NOMO-1 treated with DMSO at 0.1 percent for 48 hours (cell line): ENCODE data around the gene TRPM3.

Experiments used
- DNase-seq: peaks from one replicate; lab custom pipeline; 2025; ENCODE audit not compliant: unreplicated experiment; lab: John Stamatoyannopoulos, UW

TRPM3 gene

GRCh38 chr9:70589571-70590314 lies 531.7 kb downstream of the TRPM3 start:
- DNase-seq: no peak

GRCh38 chr9:70588999-70589398 lies 532.4 kb downstream of the TRPM3 start:
- DNase-seq: no peak

GRCh38 chr9:70588381-70588780 lies 533.0 kb downstream of the TRPM3 start:
- no peak for DNase-seq

DNA sequence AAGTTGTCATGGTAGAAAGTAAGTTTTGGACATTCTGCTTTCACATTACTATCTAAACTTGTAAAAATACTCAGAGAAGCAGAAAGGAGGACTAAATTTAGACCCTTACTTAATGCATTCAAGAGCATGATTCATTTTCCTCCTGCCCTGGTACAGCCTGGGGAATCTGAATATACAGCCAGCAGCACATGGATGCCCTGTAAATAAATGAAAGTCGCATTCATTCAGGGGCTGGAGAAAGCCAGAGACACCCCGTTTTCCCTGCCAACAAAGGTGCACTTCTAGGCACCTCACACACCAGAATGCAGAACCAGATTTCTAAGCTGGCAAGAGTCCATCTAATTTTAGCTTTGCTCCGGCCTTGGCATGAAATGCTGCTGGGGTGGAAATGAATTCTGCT lies 534.2 kb downstream of the TRPM3 start:
- no peak for DNase-seq

GRCh38 chr9:70586476-70586875 lies 534.9 kb downstream of the TRPM3 start:
- DNase-seq: no peak

DNA sequence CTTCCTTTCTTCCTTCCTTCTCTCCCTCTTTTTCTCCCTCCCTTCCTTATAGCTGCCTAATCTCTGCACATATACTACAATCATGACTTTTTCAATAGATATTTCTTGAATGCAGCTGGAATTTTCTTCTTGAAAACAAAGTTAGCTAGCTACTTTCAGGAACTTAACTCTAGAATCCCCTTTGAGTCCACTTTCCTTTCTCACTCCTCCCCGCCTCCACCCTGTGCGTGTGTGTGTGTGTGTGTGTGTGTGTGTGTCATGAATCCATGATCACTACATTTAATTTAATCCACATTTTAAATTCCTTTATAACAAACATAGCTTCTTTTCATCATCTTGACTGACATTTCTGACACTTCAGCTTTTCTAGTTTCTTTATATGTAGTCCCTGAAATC lies 539.5 kb downstream of the TRPM3 start:
- no peak for DNase-seq

GRCh38 chr9:70581214-70581954 lies 540.0 kb downstream of the TRPM3 start:
- no peak for DNase-seq

GRCh38 chr9:70580606-70581195 lies 540.7 kb downstream of the TRPM3 start:
- peak; percentile 72 for DNase-seq

GRCh38 chr9:70579686-70580085 lies 541.7 kb downstream of the TRPM3 start:
- no peak for DNase-seq

DNA sequence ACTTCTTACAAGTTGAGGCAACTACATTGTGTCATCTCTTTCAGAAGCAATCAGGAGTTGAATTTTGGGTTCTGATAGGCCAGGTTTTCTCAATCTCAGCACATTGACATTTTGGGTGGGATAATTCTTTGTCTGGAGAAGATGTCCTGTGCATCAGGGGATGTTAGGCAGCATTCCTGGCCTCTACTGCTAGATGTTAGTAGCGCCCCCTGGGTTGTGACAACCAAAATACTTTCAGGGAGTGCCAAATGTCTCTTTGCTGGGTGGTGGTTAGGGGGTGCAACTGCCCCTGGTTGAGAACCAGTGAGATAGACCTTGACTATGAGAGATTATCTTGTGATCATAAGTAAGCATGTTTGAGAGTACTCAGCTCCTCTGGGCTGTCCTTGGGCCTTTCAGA lies 542.7 kb downstream of the TRPM3 start:
- DNase-seq: no peak

DNA sequence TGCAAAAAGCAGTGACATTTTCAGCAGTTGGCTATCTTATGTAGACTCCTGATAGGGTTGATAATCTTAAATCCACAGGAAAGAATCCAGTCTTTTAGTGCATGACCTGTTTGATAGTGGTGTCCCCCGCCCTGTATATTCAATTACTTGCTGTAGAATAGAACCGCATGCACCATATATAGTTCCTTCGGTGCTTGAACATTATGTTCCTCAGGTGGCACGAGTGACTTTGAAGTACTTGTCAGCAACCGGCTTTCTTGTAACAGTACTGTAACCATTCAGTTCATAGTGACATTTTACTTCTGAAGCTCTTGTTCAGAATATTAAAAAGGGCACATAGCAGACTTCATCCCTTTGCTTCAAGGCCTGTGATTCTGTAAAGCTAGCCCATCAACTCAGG lies 543.8 kb downstream of the TRPM3 start:
- DNase-seq: no peak

DNA sequence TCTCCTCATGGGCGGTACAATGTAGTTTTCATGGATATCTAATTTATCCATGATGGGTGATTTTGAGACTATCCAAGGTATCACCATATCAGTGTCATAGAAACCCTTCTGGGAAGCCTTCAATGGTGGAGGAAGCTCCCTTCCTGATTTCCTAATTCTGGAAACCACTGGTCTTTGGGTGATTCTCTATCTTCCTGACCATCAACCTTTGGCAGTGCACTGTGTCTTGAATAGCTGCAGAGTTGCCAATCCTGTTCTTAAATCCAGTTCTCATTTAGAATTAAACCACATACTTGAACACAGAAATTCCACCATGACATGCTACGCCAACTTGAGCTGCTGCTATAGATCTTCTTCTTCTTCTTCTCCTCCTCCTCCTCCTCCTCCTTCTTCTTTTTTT lies 545.3 kb downstream of the TRPM3 start:
- DNase-seq: no peak

- DNase-seq: no peak
Observed at GRCh38 chr9:70574151-70574837, 547.1 kb downstream of the TRPM3 start.

DNA sequence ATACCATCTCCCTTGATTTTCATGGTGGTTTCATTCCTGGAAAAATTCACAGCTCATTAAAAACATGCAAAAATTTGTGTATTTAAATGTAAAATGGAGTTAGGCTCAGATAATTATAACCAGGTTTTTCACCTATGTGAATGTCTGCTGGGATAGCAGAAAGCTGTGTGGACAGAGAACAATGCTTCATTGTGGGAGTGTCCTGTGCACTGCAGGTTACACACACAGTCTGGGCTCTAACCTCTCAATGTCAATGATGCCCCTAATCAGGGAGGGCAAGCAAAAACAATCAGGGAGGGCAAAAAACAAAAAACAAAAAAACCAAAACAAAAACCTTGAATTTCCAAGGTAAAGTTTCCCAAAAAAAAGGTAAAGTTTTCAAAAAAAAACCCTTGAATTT lies 548.1 kb downstream of the TRPM3 start:
- DNase-seq: no peak

- no peak for DNase-seq
Observed at GRCh38 chr9:70571258-70571657, 550.2 kb downstream of the TRPM3 start.

DNA sequence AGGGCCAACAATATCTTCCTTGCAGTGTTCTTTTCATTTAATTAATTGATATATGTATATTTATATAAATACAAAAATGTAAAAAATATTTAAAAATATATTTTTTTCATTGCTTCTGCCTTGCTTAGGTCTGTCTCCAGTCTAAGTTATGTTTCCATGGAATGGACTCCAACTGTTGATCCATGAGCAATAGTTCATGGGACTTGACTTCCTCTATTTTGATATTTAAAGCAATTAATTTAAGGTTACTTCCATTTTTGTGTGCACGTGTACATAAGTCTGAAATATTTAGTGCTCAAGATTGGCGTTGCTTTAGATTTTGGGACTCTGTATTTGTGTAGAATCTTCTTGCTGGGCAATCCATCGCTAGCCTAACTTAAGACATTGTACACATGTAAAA lies 551.6 kb downstream of the TRPM3 start:
- no peak for DNase-seq

- no peak for DNase-seq
Observed at GRCh38 chr9:70569070-70569772, 552.2 kb downstream of the TRPM3 start.

DNA sequence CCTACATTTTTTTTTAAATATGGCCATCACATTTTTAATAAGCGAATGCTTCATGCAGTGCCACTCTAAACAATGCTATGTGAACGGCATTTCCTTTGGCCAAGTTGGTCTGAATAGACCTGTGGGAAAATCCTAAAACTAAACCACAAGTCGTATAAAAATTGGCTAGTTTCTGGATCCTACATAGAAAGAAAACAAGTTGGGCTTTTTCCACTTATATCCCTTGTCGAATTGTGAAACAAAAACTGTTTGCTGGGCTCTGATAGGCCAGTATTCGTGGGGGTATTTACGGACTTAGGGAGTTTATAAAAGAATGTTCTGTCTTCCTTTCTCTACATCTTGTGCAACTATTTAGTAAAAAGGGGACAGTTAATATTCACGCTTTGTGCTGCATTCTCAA lies 553.9 kb downstream of the TRPM3 start:
- DNase-seq: no peak

- DNase-seq: no peak
Observed at GRCh38 chr9:70566751-70567150, 554.7 kb downstream of the TRPM3 start.

GRCh38 chr9:70566066-70566465 lies 555.4 kb downstream of the TRPM3 start:
- no peak for DNase-seq
